Neural crest cell (in vitro differentiated cells): ENCODE results near the gene TTLL9. TPM values are rescaled to one million over a fixed set of nuclear protein-coding genes. Genes with fewer than 3 reads are reported as not detected.

ENCODE experiments used
- DNase-seq: peaks from one replicate; pipeline ENCODE4 v3.0.0; 2021; ENCODE audit warnings: low read depth, mixed read lengths, low spot score
- H3K27ac Mint-ChIP-seq: one replicate; pipeline ENCODE4 v1.8.0; 2021; ENCODE audit warnings: mild to moderate bottlenecking, mixed read lengths; ENCODE audit not compliant: unreplicated experiment
- H3K27me3 Mint-ChIP-seq: 2 replicates; pipeline ENCODE4 v1.8.0; 2021; ENCODE audit warnings: low read depth, mild to moderate bottlenecking, mixed read lengths
- H3K36me3 Mint-ChIP-seq: 2 replicates; pipeline ENCODE4 v1.8.0; 2021; ENCODE audit warnings: low read depth, mild to moderate bottlenecking, mixed read lengths
- H3K4me1 Mint-ChIP-seq: 2 replicates; pipeline ENCODE4 v1.8.0; 2021; ENCODE audit warnings: mixed read lengths
- H3K4me3 Mint-ChIP-seq: one replicate; pipeline ENCODE4 v1.8.0; 2021; ENCODE audit warnings: mild to moderate bottlenecking, mixed read lengths
- H3K9me3 Mint-ChIP-seq: 2 replicates; pipeline ENCODE4 v1.8.0; 2021; ENCODE audit warnings: mixed read lengths
- CTCF ChIP-seq: fragments of 200-600 bp; sonication (generic); conservative IDR thresholded peaks from 2 replicates; pipeline ENCODE4 v1.5.0; 2021; ENCODE audit warnings: antibody characterized with exemption, mild to moderate bottlenecking
- total RNA-seq: library from RNA; stranded (reverse); gene quantifications from 2 replicates; pipeline ENCODE4 v1.2.1, GENCODE V29; 2021

Gene TTLL9
- total RNA-seq, 1 donor from 2014 or later: 3.3 TPM

GRCh38 chr20:31843881-31844280, 26.6 kb upstream of the TTLL9 start:
- Mint-ChIP-seq H3K4me3 (no peak overlapping the region), H3K9me3 (no peaks in the 10 kb centered on the region), H3K4me1 (peaks cover 22% of the 10 kb centered on the region), H3K27me3 (peaks cover 3% of the 10 kb centered on the region), H3K36me3 (no peaks in the 10 kb centered on the region), H3K27ac (peak overlapping the region; percentile 78)
- no peak for TF ChIP-seq CTCF
- DNase-seq: no peak

- Mint-ChIP-seq H3K27me3 (peaks cover 8% of the 10 kb centered on the region), H3K36me3 (no peaks in the 10 kb centered on the region), H3K9me3 (no peaks in the 10 kb centered on the region), H3K4me1 (peaks cover 22% of the 10 kb centered on the region), H3K27ac (no peak overlapping the region), H3K4me3 (no peak overlapping the region)
- TF ChIP-seq CTCF: no peak
- DNase-seq: no peak
Observed at GRCh38 chr20:31844737-31845299, 25.6 kb upstream of the TTLL9 start.

GRCh38 chr20:31845300-31845863, 25.1 kb upstream of the TTLL9 start, which contains the start of gene FOXS1:
Gene FOXS1, minus strand, starts transcription at chr20:31845604. Its CDS starts 62 bp downstream, at chr20:31845542.
- TF ChIP-seq CTCF: no peak
- no peaks in the 10 kb centered on the region for H3K9me3 Mint-ChIP-seq
- no peak within 1 kb of the TSS for H3K4me3 Mint-ChIP-seq
- H3K27me3 Mint-ChIP-seq: peaks cover 14% of the 10 kb centered on the region
- H3K36me3 Mint-ChIP-seq: no peaks in the 10 kb centered on the region
- peaks cover 22% of the 10 kb centered on the region for H3K4me1 Mint-ChIP-seq
- no peak within 1 kb of the TSS for H3K27ac Mint-ChIP-seq
- peak; percentile 37 for DNase-seq

- H3K27me3 Mint-ChIP-seq: peaks cover 25% of the 10 kb centered on the region
- no peak overlapping the region for H3K4me3 Mint-ChIP-seq
- no peaks in the 10 kb centered on the region for H3K9me3 Mint-ChIP-seq
- no peak overlapping the region for H3K27ac Mint-ChIP-seq
- no peaks in the 10 kb centered on the region for H3K36me3 Mint-ChIP-seq
- peak; percentile 23 for TF ChIP-seq CTCF
- peaks cover 22% of the 10 kb centered on the region for H3K4me1 Mint-ChIP-seq
- DNase-seq: no peak
Observed at GRCh38 chr20:31846793-31847138, 23.7 kb upstream of the TTLL9 start.

GRCh38 chr20:31848088-31848999, 22.1 kb upstream of the TTLL9 start:
- Mint-ChIP-seq H3K4me1 (peaks cover 9% of the 10 kb centered on the region), H3K27me3 (peaks cover 25% of the 10 kb centered on the region)
- TF ChIP-seq CTCF: no peak

More at GRCh38 chr20:31848088-31848999, 22.1 kb upstream of the TTLL9 start:
- no peak for DNase-seq
- Mint-ChIP-seq H3K27ac (no peak overlapping the region), H3K9me3 (no peaks in the 10 kb centered on the region), H3K4me3 (no peak overlapping the region), H3K36me3 (no peaks in the 10 kb centered on the region)
